Adrenal gland (tissue), 12 donors: Measurements from ENCODE around the gene TMEM141. TPM values are rescaled to one million over a fixed set of nuclear protein-coding genes. Genes with fewer than 3 reads are reported as not detected.

Experiments used
- DNase-seq, 7 donors: peaks; one replicate each; pipeline ENCODE4 v3.0.0-alpha.2; 2019 to 2020
- H3K27ac ChIP-seq, 5 donors: fragments of 200-600 bp; sonication (generic) in 4 of 5; 1 replicate in 3 of 5; 2 replicates in 2 of 5; pipeline versions ENCODE4 v1.5.1 to v1.8.0; 2016 to 2020; ENCODE audit warnings: mild to moderate bottlenecking in 1 of 5
- H3K27me3 ChIP-seq: fragments of 200-600 bp; 2 replicates; pipeline ENCODE4 v1.8.0; 2021
- H3K36me3 ChIP-seq, 2 donors: fragments of 200-600 bp; replicated peaks in 1 of 2; 1 replicate in 1 of 2; 2 replicates in 1 of 2; pipeline versions ENCODE4 v1.5.1 to v1.8.0; 2018 to 2022
- H3K4me1 ChIP-seq, 2 donors: fragments of 200-600 bp; replicated peaks in 1 of 2; 1 replicate in 1 of 2; 2 replicates in 1 of 2; pipeline versions ENCODE4 v1.5.1 to v1.8.0; 2018 to 2021
- H3K4me3 ChIP-seq, 4 donors: fragments of 200-600 bp; sonication (generic) in 3 of 4; one replicate each; pipeline ENCODE4 v1.5.1; 2016 to 2018
- H3K9me3 ChIP-seq, 3 donors: fragments of 200-600 bp; sonication (generic) in 1 of 3; replicated peaks in 1 of 3; 1 replicate in 2 of 3; 2 replicates in 1 of 3; pipeline versions ENCODE4 v1.5.1 to v1.8.0; 2016 to 2021
- CTCF ChIP-seq, 6 experiments: fragments of 450-650 bp in 4 of 6; fragments of 200-600 bp in 2 of 6; sonication (generic) in 1 of 6; IDR thresholded peaks; 1 replicate in 5 of 6; 2 replicates in 1 of 6; pipeline versions ENCODE4 v1.5.1 to v1.8.0; 2016 to 2021; ENCODE audit warnings: antibody characterized with exemption in 6 of 6, mild to moderate bottlenecking in 2 of 6, moderate library complexity in 1 of 6
- POLR2A ChIP-seq, 2 donors: fragments of 450-650 bp; IDR thresholded peaks; one replicate each; pipeline ENCODE4 v1.6.1; 2017; ENCODE audit warnings: antibody characterized with exemption in 2 of 2, mild to moderate bottlenecking in 2 of 2, moderate library complexity in 1 of 2
- WGBS, 4 donors: extraction: QIAGEN DNeasy Blood & Tissue Kit in 2 of 4; methylation state at CpG; one replicate each; pipeline versions ENCODE4 v1.1.5 to v1.1.7; 2013 to 2017; 5-methylcytosine and 5-hydroxymethylcytosine counted together
- intact Hi-C, 2 donors: fragments of 100-400 bp; cut with DNase I; formaldehyde crosslinking; loops; one replicate each; pipeline versions ENCODE4 v1.14.1 to v1.15.0; 2022 to 2023
- polyA plus RNA-seq, 3 donors: library from polyadenylated mRNA; stranded (reverse); fragments of 200-250 nt in 2 of 3; fragments of 350-450 nt in 1 of 3; fragmentation: Illumina TruSeq in 1 of 3; extraction: RNeasy Lipid Tissue Mini Kit (QIAGEN cat#74804) in 1 of 3; gene quantifications; one replicate each; pipeline ENCODE4 v1.2.3, GENCODE V29; 2013 to 2014
- total RNA-seq, 9 donors: library from RNA; depleted of rRNA in 4 of 9; stranded (reverse); fragments of >200 nt in 4 of 9; fragments of 120-200 nt in 1 of 9; fragmentation: NEBNext Ultra II Directional in 1 of 9; extraction: Animal tissue kit (Norgen Biotek cat#: 25700) in 1 of 9; gene quantifications; one replicate each; pipeline versions ENCODE4 v1.1.0 to v1.2.4, GENCODE V29; 2013 to 2023
- donor health status: healthy with polysubstance abuse.
- donor health status: Bipolar disorder and iron deficiency.
- donor health status: DM: yes; HTN: yes; CAD: no.
- donor health status: DM: no; HTN: no; CAD: no.
- donor health status: DM: no; HTN: no; CAD: no.
- donor health status: DM: yes; HTN: yes; CAD: no.

Gene TMEM141
- total and polyA plus RNA-seq, 12 donors = 31.3 to 94.8 (median 58.9) TPM

- intact Hi-C loops = no loop called here
- Histone ChIP-seq H3K27ac (no peak overlapping the region), H3K27me3 (peaks cover 23% of the 10 kb centered on the region), H3K9me3 (no peaks in the 10 kb centered on the region), H3K4me3 (no peak overlapping the region), H3K36me3 (no peaks in the 10 kb centered on the region), H3K4me1 (peaks cover 5 to 11% of the 10 kb centered on the region in 2 donors)
- WGBS, 4 donors = 73 to 85% (median 81%) methylated on average over 12 to 22 of the region's 22 CpGs
- TF ChIP-seq CTCF (IDR thresholded peaks at IDR 0.05) (no peak), POLR2A (IDR thresholded peaks at IDR 0.05) (no peak)
- DNase-seq = no peak
Observed at GRCh38 chr9:136746155-136746490, 45.0 kb upstream of the TMEM141 start.

GRCh38 chr9:136746621-136747020 is 44.5 kb upstream of the TMEM141 start:
- Histone ChIP-seq H3K9me3 (no peaks in the 10 kb centered on the region), H3K36me3 (no peaks in the 10 kb centered on the region), H3K27ac (no peak overlapping the region), H3K4me3 (no peak overlapping the region), H3K27me3 (peaks cover 20% of the 10 kb centered on the region), H3K4me1 (peaks cover 5 to 9% of the 10 kb centered on the region in 2 donors)
- TF ChIP-seq CTCF (IDR thresholded peaks at IDR 0.05) (no peak), POLR2A (IDR thresholded peaks at IDR 0.05) (no peak)
- intact Hi-C loops = no loop called here
- DNase-seq = no peak
- WGBS, 4 donors = 83 to 98% (median 94%) methylated on average over 3 to 18 of the region's 18 CpGs

GRCh38 chr9:136747161-136748060 is 43.7 kb upstream of the TMEM141 start:
- TF ChIP-seq CTCF (IDR thresholded peaks at IDR 0.05) = no peak

GRCh38 chr9:136748201-136748600 is 42.9 kb upstream of the TMEM141 start, which contains the start of gene LCN6:
Gene LCN6 (minus strand): TSS chr9:136748525. CDS start chr9:136748483, 42 bp downstream.
- no peaks in the 10 kb centered on the region for H3K9me3 ChIP-seq
- WGBS, 4 donors = 70 to 76% (median 70%) methylated on average over 5 to 8 of the region's 8 CpGs
- intact Hi-C loops = no loop called here
- peaks cover 5 to 9% of the 10 kb centered on the region in 2 donors for H3K4me1 ChIP-seq
- no peaks in the 10 kb centered on the region for H3K36me3 ChIP-seq
- H3K27me3 ChIP-seq = peaks cover 4% of the 10 kb centered on the region
- no peak within 1 kb of the TSS for H3K27ac ChIP-seq
- no peak for DNase-seq
- TF ChIP-seq POLR2A (IDR thresholded peaks at IDR 0.05) = no peak
- no peak for TF ChIP-seq CTCF (IDR thresholded peaks at IDR 0.05)
- H3K4me3 ChIP-seq = no peak within 1 kb of the TSS

More at GRCh38 chr9:136747161-136748060, 43.7 kb upstream of the TMEM141 start:
- intact Hi-C loops = no loop called here
- H3K4me1 ChIP-seq = peaks cover 5 to 9% of the 10 kb centered on the region in 2 donors
- no peak for DNase-seq
- no peaks in the 10 kb centered on the region for H3K9me3 ChIP-seq
- H3K27ac ChIP-seq = no peak overlapping the region
- H3K4me3 ChIP-seq = no peak overlapping the region
- H3K36me3 ChIP-seq = no peaks in the 10 kb centered on the region
- 85 to 93% (median 91%) methylated on average over 13 to 22 of the region's 22 CpGs for WGBS, 4 donors
- H3K27me3 ChIP-seq = peaks cover 12% of the 10 kb centered on the region
